Loucy (cell line): ENCODE data around the gene CSNK1G1.

Experiments used
- H2AFZ ChIP-seq: fragments of 200-600 bp; sonication (generic); 2 replicates; pipeline ENCODE4 v1.6.0; 2016; ENCODE audit warnings: antibody characterized with exemption, mild to moderate bottlenecking, low read length, moderate library complexity
- H3F3A ChIP-seq: fragments of 200-600 bp; 2 replicates; pipeline ENCODE4 v1.6.0; 2016; ENCODE audit warnings: antibody characterized with exemption, low read depth, mild to moderate bottlenecking
- H3K27me3 ChIP-seq: fragments of 200-600 bp; sonication (generic); 2 replicates; pipeline ENCODE4 v1.6.1; 2014; ENCODE audit warnings: low read length, mild to moderate bottlenecking; ENCODE audit not compliant: insufficient read depth, poor library complexity, severe bottlenecking
- H3K36me3 ChIP-seq: fragments of 200-600 bp; sonication (generic); 2 replicates; pipeline ENCODE4 v1.6.1; 2016; ENCODE audit warnings: low read length; ENCODE audit not compliant: insufficient read depth
- H3K4me1 ChIP-seq: fragments of 200-600 bp; sonication (generic); 2 replicates; pipeline ENCODE4 v1.5.1; 2014; ENCODE audit warnings: low read length, mild to moderate bottlenecking; ENCODE audit not compliant: insufficient read depth, poor library complexity, severe bottlenecking
- H3K4me2 ChIP-seq: fragments of 200-600 bp; sonication (generic); 2 replicates; pipeline ENCODE4 v1.6.0; 2014; ENCODE audit warnings: antibody characterized with exemption, low read length, low read depth, mild to moderate bottlenecking; ENCODE audit not compliant: poor library complexity, severe bottlenecking
- H3K4me3 ChIP-seq: fragments of 200-600 bp; sonication (generic); 2 replicates; pipeline ENCODE4 v1.5.1; 2014; ENCODE audit warnings: low read length, mild to moderate bottlenecking, mixed read lengths; ENCODE audit not compliant: poor library complexity, severe bottlenecking
- H3K79me2 ChIP-seq: fragments of 200-600 bp; sonication (generic); 2 replicates; pipeline ENCODE4 v1.6.1; 2014; ENCODE audit warnings: low read length; ENCODE audit not compliant: insufficient read depth
- H3K9ac ChIP-seq: fragments of 200-600 bp; sonication (generic); 2 replicates; pipeline ENCODE4 v1.6.0; 2014; ENCODE audit warnings: mild to moderate bottlenecking, low read depth, low read length, moderate library complexity; ENCODE audit not compliant: poor library complexity, severe bottlenecking
- H3K9me2 ChIP-seq: fragments of 200-600 bp; sonication (generic); replicated peaks from 2 replicates; pipeline ENCODE4 v1.6.1; 2016; ENCODE audit warnings: low read depth, low read length, mixed read lengths
- H3K9me3 ChIP-seq: fragments of 200-600 bp; sonication (generic); 2 replicates; pipeline ENCODE4 v1.6.1; 2014; ENCODE audit warnings: mild to moderate bottlenecking, antibody characterized with exemption, low read length, low read depth; ENCODE audit not compliant: insufficient read depth
- H4K20me1 ChIP-seq: fragments of 200-600 bp; sonication (generic); 2 replicates; pipeline ENCODE4 v1.6.0; 2014; ENCODE audit warnings: antibody characterized with exemption, low read length, mild to moderate bottlenecking; ENCODE audit not compliant: insufficient read depth, poor library complexity, severe bottlenecking
- CTCF ChIP-seq: fragments of 200-600 bp; sonication (generic); conservative IDR thresholded peaks from 2 replicates; pipeline ENCODE4 v1.5.1; 2014; ENCODE audit warnings: mild to moderate bottlenecking, antibody characterized with exemption, low read length
- EZH2phosphoT487 ChIP-seq: fragments of 200-600 bp; IDR thresholded peaks from 2 replicates; pipeline ENCODE4 v1.6.1; 2018; ENCODE audit warnings: antibody characterized with exemption, mild to moderate bottlenecking, moderate library complexity, borderline replicate concordance

Gene CSNK1G1

DNA sequence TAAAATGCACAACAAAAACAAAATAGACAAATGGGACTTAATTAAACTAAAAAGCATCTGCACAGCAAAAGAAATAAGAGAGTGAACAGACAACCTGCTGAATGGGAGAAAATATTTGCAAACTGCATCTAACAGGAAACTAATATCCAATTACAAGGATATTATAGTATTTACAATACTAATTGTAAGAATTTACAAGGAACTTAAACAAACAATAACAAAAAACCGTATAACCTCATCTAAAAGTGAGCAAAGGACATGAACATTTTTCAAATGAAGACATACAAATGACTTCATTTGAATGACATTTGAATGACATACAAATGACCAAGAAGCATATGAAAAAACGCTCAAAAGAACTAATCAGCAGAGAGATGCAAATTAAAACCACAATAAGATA lies 66.4 kb downstream of the CSNK1G1 start:
- H3K27me3 ChIP-seq = no peaks in the 10 kb centered on the region
- H3K9me3 ChIP-seq = no peaks in the 10 kb centered on the region
- peaks cover 10% of the 10 kb centered on the region; the same call in 1 of the 2 replicates for H3K36me3 ChIP-seq
- peaks cover 78% of the 10 kb centered on the region for H3K79me2 ChIP-seq
- no peaks in the 10 kb centered on the region for H3K9me2 ChIP-seq
- peaks cover 4% of the 10 kb centered on the region for H3K4me1 ChIP-seq
- no peak overlapping the region for H3K4me3 ChIP-seq
- H3K4me2 ChIP-seq = no peak overlapping the region
- H3F3A ChIP-seq = no peaks in the 10 kb centered on the region
- H3K9ac ChIP-seq = no peak overlapping the region
- no peak overlapping the region for H2AFZ ChIP-seq
- TF ChIP-seq CTCF (no peak), EZH2phosphoT487 (no peak)
- peaks cover 21% of the 10 kb centered on the region for H4K20me1 ChIP-seq

GRCh38 chr15:64288999-64289398 lies 67.0 kb downstream of the CSNK1G1 start:
- Histone ChIP-seq H3K9me2 (no peaks in the 10 kb centered on the region), H3K27me3 (no peaks in the 10 kb centered on the region), H3K4me3 (no peak overlapping the region), H3F3A (no peaks in the 10 kb centered on the region), H3K79me2 (peaks cover 76% of the 10 kb centered on the region), H3K4me1 (peaks cover 4% of the 10 kb centered on the region), H4K20me1 (peaks cover 21% of the 10 kb centered on the region), H2AFZ (no peak overlapping the region), H3K9me3 (no peaks in the 10 kb centered on the region), H3K36me3 (peaks cover 10% of the 10 kb centered on the region; the same call in 1 of the 2 replicates), H3K9ac (no peak overlapping the region), H3K4me2 (no peak overlapping the region)
- TF ChIP-seq CTCF = no peak
- TF ChIP-seq EZH2phosphoT487 = no peak

GRCh38 chr15:64288577-64288976 lies 67.4 kb downstream of the CSNK1G1 start:
- Histone ChIP-seq H3K4me3 (no peak overlapping the region), H3K9me2 (no peaks in the 10 kb centered on the region), H3K9me3 (no peaks in the 10 kb centered on the region), H3K9ac (no peak overlapping the region), H3F3A (no peaks in the 10 kb centered on the region), H3K27me3 (no peaks in the 10 kb centered on the region), H3K79me2 (peaks cover 77% of the 10 kb centered on the region), H3K4me1 (peaks cover 4% of the 10 kb centered on the region), H4K20me1 (peaks cover 21% of the 10 kb centered on the region), H2AFZ (no peak overlapping the region), H3K4me2 (no peak overlapping the region), H3K36me3 (peaks cover 10% of the 10 kb centered on the region; the same call in 1 of the 2 replicates)
- TF ChIP-seq EZH2phosphoT487 (no peak), CTCF (no peak)
